Activated T-cell treated with anti-CD3 and anti-CD28 coated beads for 4 hours (primary cell): ENCODE data around the gene MAP3K20.
A peak's percentile ranks its signal among the peaks of the same experiment; 100 is the strongest.
"Not testable (repeated sequence)": the region's sequence is repeated elsewhere in the genome, so short reads cannot be mapped to it uniquely, and the experiment has no call there.

Source experiments
- DNase-seq: peaks from one replicate; pipeline ENCODE4 v3.0.0-alpha.2; 2020

The MAP3K20 gene

DNA sequence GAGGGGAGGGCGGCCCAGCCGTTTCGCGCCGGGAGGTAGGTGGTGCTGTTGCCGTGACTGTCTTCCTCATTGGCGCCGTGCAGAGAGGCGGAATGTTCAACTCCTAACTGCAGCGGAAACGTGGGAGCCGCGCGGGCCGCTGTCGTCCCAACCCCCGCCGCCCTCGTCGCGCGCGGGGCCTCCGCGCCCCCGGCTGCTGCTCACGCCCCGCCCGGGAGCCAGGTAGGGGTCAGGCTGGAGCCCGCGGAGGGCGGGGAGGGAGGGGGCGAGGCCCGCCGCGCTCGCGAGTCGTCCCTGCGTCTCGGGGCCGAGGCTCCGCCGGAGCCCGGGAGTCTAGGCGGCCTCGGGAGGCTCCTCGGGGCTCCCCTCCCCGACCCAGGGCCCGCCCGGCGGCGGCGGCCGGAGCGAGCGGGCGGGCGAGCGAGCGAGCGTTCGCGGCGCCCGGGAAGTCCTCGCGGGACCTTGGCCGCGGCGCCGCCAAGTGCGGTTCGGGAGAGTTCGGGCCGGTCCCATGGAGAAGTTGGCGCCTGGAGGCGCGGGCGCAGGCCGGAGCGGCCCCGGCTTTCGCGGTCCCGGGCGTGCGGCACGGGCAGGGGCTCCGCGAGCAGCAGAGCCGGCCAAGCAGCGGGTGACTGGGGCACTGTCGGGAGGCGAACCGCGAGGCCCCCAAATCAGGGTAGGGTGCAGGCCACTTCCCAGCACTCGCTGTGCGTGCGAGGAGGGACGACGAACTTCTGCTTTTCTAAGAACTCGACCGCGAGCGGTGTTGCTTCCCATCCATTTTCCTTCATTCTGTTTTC lies at the start of gene MAP3K20:
Gene MAP3K20, plus strand, starts transcription at position 66 of the 800 bp plus-strand sequence. CDS start 15,186 bp downstream, outside the sequence.
- DNase-seq: peak; percentile 24

DNA sequence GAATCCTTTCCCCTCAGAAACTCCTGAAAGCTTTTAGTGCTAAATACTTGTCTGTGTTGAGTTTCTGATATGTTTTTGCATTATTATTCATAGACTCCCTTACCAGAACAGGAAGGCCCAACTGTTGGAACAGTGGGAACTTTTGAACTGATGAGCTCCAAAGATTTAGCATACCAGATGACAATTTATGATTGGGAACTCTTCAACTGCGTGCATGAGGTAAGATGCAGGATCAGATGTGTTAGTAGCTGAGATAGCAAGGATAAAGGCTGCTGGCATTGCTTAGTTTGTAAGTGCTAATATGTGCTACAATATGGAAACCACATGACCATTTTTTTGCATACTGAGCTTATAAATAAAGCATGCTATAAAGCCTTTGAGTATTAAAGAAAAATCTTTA lies 49.2 kb upstream of the MAP3K20 start:
- DNase-seq: no peak

DNA sequence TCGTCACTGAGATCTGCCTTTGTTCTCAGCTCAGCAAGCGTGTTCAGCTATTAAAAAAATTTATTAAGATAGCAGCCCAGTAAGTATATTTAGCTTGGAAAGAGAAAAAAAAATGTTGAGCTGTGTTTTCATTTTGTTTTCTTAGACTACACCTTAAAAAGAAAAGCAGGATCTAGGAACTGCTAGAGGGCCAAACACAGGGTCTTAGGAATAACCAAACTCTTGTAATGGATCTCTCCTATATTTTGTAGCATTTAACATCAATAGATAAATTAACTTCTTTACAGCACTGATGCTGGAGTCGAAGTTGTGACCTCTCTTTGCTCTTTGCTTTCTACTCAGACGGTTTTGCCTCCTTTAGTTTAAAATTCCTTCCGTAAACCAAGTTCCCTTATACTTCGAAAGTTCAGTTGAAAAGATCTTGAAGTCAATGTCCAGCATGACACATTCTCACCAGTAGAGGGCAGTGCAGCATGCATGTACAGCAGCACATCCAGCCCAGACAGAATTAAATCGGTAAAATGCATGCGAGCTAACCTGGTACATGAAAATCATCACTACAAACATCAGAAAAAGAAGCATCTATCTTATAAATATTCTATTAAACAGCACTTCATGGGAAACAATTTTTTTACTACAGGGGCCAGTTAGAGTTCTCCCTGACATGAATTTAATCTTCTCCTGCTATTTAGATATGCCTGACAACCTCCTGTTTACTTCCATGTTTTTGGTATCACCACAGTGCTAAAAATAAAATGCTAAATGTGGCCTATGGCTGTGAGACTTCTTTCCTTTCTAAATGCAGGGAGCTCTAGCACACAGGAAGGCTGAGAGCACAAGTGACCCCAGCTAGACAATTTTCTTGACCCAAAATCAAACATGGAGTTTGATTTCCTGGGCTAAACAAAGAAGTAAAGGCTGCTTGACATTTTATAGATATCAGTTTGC lies 48.2 kb upstream of the MAP3K20 start:
- DNase-seq: peak; percentile 65

DNA sequence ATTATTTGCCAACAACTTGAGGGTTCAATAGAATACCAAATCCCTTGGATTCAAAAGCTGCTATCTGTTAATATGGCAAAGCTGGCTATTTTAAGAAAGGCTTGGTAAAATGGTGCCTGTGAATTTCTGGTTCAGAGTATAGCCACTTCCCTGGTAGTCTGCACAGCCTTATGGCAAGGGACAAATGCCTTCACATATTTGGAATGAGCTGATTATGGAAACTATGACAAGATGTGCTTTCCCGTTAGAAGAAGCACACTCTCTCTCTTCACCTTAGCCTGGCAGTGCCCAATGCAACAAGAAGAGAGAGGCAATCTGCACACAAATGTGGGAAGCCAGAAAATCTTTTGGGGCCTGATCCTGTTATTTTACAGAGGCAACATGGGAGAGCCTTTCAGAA lies 47.5 kb upstream of the MAP3K20 start:
- no peak for DNase-seq

DNA sequence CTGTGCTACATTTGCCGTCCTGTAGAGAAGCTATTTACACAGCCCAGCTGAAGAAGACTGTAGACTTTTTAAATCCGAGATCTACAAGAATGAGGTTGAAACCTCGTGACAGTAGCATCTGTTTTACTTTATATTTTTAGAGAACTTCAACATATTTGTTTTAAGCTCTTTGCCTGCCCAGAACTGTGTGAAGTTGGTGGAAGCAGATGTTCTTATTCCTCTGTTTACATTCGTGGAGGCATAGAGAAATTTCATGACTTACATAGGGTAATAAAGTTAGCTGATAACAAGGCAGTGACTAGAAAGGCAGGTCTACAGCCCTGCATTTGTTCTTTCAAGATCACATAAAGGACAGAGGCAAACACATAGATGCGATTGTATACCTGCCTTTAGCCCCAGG lies 47.0 kb upstream of the MAP3K20 start:
- no peak for DNase-seq

DNA sequence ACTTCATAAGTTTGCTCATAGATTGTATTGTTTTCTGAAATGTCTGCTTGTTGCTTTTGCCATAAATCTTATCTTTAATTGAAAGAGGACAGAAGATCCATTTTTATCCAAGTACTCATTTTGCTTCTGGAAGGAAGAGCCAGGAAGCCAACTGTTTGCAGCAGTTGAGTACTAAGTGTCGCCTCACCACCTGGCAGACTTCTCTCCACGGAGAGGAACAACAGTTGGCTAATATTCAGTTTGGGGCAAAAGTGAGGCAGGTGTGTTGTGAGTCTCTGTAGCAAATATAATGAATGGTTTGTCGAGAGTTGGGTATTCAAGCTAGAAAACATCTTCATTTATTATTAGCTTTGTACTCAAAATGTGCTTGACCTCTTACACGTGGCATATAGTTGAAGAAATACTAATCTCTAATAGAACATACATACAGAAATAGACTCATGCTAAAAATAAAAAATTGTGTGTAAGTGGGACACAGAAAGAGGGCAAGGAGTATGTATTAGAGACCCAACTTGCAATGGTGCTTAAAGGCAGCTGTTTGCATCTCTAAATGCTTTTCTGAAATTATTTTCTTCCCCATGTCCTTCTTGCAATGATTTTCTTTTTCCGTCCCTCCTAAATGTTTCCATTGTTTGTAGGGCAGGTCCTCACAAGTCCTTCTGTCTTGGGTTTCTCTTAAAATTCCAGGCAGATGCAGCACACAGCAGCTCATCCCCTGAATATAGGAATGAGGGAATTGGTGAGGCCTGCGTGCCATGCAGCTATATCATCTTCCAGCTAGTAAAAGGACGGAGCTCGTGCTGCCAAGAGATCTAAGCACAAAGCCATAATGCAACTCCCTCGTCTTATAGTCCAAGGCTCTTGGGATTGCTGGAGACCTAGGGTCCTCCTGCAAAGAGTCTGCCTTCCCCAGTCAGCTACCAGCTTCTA lies 44.8 kb upstream of the MAP3K20 start:
- no peak for DNase-seq

DNA sequence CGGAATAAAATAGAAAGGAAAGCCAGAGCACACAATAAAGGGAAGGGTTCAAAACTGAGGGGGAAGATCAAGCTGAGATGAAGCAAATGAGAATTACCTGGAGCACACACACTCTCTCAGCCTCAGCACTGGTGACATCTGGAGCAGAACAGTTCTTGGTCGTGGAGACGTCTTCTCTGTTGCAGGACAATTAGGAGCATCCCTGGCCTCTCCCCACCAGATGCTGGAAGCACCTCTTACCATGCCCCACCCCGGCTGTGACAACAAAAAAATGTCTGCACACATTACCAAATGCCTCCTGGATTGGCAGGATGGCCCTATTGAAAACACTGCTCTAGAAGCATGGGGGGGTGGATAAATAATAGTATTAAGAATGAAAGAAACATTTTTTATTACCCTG lies 43.6 kb upstream of the MAP3K20 start:
- DNase-seq: no peak

DNA sequence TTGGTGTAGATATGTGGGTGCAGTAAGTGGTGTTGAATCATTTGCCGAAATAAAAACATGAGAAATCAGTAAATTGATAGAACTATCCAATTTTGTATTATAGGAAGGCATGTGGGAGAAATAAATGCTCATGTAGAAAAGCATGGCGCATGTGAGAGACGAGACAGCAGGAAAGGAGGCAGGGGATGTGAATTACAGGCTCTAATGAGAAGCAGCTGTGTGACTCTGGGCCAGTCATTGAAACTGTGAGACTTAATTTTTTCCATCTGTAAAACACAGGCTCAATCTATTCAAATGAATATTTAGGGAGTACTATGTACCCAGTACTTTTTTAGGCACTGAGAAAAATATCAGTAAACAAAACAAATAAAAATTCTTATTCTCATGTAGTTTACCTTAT lies 42.6 kb upstream of the MAP3K20 start:
- DNase-seq: no peak

DNA sequence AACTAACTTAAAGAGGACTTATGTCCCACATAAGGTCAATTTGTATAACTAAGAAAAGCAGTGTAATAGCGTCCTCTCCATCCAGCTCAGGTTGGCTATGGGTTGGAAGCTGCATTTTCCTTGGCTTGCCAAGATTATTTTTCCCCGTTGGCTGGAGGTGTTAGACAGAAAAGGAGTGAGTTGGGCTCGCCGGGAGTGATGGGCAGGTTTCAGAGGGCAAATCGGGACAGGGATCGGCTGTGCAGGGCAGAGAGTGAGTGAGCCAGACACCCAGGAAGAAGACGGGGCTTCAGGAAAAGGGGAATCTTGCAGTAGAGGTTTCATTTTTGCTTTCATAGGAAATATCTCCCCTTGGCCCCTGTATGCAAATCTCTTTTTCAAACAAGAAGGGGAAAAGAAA lies 41.5 kb upstream of the MAP3K20 start:
- DNase-seq: no peak

DNA sequence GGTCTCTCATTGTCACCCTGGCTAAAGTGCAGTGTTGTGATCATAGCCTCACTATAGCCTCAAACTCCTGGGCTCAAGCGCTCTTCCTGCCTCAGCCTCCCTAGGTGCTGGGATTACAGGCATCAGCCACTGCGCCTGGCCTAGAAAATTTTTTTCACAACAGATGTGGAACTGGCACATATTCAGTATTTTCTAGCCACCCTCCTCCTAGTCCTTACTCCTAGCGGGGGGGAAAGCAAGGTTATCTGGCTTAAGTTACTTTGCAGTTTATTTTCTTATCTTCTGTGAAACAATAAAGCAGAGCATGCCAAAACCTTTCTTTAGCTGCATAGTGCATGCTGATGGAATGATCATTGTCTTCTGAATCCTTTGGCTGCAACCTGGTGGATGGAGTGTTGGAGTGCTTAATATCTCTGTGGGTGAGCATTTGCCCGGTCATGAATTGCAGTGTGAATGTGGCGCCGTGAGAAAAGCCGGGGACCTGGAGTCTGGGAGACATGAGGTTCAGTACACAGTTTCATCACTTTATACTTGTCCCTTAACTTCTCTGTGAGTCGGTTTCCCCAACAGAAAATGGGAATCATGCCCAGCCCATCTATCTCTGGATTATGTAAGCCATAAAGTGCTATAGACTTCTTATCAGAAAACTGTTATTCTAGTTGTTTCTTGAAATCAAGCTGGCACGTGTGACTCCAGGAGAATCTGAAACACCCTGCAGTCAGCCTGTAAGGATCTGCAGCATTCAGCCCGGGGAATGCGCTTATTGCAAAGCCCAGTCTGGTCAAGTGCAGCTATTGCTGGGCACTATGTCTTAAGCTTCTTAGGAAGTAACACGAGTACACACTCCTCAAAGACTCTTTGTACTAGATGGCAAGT lies 38.2 kb upstream of the MAP3K20 start:
- no peak for DNase-seq

DNA sequence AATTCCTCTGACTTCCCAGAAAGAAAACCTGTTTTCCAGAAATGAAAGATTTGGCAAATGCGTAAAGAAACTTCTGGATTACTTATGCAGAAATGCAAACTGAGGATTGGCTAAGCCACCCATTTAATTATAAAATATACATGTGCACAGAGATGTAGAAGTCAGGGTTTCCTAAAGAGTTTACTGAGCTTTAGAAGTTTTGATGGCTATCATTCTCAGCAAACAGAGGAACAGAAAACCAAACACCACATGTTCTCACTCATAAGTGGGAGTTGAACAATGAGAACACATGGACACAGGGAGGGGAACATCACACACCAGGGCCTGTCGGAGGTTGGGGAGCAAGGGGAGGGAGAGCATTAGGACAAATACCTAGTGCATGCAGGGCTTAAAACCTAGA lies 37.4 kb upstream of the MAP3K20 start:
- DNase-seq: not testable (repeated sequence)

DNA sequence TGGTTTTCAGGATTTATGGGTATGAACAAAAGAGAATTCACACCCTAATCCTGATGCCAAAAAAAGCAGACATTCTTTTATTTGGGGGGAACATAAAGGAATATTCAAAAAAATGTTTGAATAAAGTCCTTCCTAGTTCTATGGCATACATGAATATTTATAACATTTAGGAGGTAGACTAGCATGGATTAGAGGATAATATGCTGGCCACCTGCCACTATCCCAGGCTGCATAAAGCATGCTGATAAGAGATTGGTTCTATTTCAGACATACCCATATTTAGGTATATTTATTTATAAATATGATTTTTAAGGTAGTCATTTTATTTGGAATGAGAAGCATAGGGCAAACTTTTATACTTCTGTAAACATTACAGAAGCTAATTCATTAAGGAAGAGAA lies 34.9 kb upstream of the MAP3K20 start:
- no peak for DNase-seq

DNA sequence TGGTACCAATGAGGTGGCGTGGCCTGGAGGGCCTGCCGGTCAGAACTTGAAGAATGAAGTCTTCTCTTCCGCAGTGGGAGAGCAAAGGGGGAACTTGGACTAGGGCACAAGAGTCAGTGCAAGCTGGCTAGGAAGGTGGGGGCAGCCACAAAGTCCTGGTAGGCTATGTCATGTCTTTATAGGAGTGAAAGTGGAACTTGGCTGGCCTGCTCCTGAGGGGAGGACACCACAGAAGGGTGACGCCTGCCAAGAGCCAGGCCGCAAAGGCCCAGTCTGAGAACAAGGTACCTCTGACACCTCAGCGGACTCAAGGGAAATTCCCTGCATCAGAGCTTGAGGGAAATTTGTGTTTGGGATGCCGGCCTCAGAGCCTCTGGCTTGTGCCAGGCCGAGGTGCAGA lies 32.2 kb upstream of the MAP3K20 start:
- no peak for DNase-seq

DNA sequence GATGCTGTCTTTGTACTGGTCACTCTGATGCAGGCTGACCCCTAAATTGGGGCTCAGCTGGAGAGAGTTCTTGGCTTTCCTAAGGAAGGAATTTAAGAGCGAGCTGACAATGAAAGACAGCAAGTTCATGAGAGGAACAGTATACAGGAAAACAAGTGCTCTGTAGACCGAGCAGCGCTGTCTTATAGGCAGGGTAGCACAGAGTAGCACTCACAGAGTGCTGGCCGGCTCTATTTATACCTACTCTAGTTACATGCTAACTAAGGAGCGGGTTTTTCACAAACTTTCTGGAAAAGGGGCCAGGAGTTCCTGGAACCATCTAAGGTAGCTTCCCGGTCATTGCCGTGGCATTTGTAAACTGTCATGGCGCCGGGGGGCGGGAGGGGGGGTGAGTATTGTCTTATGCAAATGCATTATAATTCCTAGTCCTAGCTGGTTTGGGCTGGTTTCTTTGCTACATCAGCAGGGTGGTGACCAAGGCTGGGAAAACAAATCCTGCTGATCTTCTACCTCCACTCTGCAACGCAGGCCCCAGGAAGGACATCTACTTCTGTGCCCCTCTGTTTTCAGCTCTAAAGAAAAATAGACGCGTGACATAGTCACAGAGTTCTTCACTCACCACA lies 31.6 kb upstream of the MAP3K20 start:
- DNase-seq: no peak

DNA sequence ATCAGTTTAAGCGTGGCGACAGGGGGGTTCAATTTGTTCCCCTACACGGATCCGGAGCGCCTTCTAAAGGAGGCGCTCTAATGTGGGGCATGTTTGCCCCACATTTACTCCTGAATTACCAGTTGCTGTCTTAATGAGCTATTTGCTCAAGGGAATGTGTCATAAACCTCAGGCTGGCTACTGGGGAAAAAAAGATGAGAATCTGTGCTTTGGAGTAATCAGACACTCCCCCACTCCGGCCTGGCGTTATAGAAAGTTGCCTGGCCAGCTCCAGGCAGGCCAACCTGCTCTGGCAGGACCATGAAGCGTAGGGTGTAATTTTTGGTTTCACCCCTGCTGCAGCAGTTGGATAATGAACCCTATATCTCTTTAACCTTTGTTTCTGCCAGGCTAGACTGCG lies 31.0 kb upstream of the MAP3K20 start:
- no peak for DNase-seq

DNA sequence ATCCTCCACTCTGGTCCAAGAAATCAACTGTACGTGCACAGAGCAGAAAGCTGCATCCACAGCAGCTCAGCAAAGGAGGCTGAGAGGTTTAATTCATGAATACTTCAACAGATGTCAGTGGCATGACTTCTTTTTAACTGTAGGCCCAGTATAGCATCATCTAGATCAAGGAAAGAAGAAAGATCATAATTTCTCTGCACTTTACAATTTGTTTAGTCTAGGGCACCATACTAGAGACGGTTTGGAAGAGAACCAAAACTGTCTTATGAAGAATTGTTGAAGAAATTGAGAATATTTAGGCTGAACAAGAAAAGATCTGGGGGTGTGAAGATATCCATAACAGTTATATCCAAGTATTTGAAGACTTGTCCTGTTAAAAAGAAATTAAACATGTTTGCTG lies 30.5 kb upstream of the MAP3K20 start:
- no peak for DNase-seq

DNA sequence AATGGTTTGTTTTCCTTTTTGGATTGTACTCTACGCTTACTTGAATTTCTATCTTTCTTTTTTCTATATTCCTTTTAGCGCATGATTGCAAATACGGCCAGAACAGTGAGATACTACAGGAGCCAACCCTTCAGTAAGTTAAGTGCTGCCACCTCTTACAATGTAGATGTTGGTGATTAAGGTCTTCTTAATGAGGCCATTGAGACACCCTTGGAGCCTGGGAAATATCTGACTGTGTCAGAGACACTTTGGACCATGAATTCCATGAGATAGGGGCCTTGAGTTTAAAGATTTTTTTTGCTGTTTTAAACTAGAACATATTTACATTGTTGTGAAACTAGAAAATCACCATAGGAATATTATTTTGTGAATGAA lies 27.1 kb upstream of the MAP3K20 start:
- DNase-seq: no peak

DNA sequence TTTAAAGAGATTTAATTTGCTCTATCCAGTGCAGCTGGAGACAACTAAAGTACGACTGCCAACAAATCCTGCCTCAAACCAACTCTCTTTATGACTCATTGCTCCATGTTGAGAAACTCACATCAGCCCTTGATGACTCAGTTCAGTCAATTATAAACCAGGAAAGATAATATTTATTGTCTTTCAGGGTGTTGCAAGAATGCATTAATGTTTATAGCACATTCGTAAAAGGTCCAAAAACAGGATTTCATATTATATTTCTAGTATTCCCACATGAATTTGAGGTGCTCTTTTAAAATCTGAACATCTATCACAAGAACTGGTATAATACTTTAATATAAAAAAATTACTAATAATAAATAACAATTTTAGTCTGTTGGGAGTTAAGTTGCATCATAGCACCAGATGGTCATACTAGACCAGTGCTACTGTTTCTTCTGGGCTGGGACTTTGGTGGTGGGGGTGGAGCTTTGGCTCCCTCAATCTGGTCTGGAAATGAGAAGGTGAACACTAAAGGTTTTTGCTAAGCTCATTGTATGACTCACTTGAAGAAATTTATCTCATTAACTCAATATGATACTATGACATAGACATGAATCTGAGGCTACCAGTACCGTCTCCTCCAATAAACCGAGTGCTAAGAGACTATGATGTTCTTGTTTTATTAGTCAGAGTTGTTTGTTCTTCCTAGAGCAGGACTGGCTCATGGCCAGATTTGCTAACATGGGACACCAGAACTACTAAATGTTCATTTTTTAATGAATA lies 26.6 kb upstream of the MAP3K20 start:
- no peak for DNase-seq

DNA sequence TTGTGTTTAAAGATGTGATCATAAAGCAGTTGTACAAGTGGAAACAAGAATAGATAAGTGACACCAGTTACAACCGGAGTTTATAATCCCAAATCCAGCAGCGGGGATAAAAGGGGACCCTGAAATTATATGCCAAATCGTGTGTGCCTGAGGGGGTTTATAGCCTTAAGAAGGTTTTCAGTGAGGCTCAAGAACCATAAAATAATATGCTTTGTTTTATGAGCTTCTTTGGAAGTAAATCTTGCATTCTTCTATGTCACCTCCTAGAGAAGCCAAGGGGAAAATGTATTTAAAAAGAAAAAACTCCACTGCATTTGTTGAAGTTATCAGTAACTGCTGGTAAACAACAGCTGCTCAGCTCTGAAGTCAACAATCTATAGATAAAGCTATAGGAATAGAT lies 25.8 kb upstream of the MAP3K20 start:
- DNase-seq: no peak

DNA sequence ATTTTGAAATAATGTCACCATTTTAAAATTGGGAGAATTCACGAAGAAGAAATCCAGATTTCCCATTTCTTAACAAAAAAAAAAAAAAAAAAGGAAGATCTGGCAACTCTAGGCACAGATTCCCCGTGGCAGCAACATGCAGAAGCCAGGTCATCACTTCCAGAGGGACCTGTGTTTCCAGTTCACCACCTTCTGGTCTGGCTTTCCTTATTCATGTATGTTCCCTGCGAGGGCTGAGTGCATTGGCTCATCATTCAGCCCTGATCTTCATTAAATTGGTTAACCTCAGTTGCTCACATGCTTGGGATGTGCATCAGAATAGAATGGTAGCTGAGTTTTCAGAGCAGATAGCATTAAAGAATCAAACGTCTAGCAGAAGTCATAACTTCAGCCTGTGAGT lies 25.0 kb upstream of the MAP3K20 start:
- DNase-seq: no peak
